GM12892 (cell line): Measurements from ENCODE around the gene LNPK.

ENCODE experiments used
- POLR2A ChIP-seq: IDR thresholded peaks from 2 replicates; pipeline ENCODE4 v1.6.1; 2011; ENCODE audit warnings: low read depth, low read length, control low read depth
- POLR2AphosphoS5 ChIP-seq: IDR thresholded peaks from 2 replicates; pipeline ENCODE4 v1.6.1; 2011; ENCODE audit warnings: low read depth, low read length, control low read depth
- TAF1 ChIP-seq: IDR thresholded peaks from 2 replicates; pipeline ENCODE4 v1.6.1; 2011; ENCODE audit warnings: low read depth, mild to moderate bottlenecking, control low read depth, low read length, borderline replicate concordance

GRCh38 chr2:175999283-175999819, 2.7 kb downstream of the LNPK start:
- no peak for TF ChIP-seq POLR2A
- TF ChIP-seq POLR2AphosphoS5: no peak
- TF ChIP-seq TAF1: no peak
